Measurements from ENCODE around the gene FGF9.

DNA sequence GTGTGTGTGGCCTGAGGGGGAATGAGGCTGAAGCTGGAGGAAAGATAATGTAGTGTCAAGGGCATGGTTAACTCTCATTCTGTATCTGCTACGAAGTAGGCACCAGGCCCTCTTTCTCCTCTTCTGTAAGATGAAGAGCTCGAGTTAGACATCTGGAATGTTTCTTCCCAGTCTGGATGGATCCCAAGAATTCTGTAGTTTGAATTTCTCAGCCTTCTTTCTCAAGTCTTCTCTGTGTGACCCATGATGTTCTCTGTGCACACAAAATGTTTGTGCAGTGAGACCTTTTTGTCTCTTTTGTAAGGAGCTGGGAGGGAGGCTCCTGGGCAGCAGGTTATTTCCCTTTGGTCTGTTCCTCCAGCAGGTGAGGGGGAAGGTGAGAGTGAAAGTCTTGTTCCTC is 13.7 kb downstream of the FGF9 start:
- TF ChIP-seq, protein P1, sequence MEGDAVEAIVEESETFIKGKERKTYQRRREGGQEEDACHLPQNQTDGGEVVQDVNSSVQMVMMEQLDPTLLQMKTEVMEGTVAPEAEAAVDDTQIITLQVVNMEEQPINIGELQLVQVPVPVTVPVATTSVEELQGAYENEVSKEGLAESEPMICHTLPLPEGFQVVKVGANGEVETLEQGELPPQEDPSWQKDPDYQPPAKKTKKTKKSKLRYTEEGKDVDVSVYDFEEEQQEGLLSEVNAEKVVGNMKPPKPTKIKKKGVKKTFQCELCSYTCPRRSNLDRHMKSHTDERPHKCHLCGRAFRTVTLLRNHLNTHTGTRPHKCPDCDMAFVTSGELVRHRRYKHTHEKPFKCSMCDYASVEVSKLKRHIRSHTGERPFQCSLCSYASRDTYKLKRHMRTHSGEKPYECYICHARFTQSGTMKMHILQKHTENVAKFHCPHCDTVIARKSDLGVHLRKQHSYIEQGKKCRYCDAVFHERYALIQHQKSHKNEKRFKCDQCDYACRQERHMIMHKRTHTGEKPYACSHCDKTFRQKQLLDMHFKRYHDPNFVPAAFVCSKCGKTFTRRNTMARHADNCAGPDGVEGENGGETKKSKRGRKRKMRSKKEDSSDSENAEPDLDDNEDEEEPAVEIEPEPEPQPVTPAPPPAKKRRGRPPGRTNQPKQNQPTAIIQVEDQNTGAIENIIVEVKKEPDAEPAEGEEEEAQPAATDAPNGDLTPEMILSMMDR (conservative IDR thresholded peaks at IDR 0.05 in 1 of 2, IDR thresholded peaks at IDR 0.05 in 1 of 2; ENCODE audit: extremely low read depth in 1 of 2, insufficient read depth in 1 of 2, low read depth in 1 of 2, low read length in 2 of 2) = no peak
- TF ChIP-seq EZH2 (IDR thresholded peaks at IDR 0.05; ENCODE audit: borderline replicate concordance, low read length) = no peak
